Prostate gland (tissue), 2 donors: Measurements from ENCODE around the gene TMEM131.

Experiments used
- POLR2A ChIP-seq: fragments of 450-650 bp; IDR thresholded peaks from one replicate; pipeline ENCODE4 v1.6.1; 2016; ENCODE audit warnings: antibody characterized with exemption, mild to moderate bottlenecking
- POLR2AphosphoS5 ChIP-seq: sonication (generic); formaldehyde crosslinking; IDR thresholded peaks from one replicate; pipeline ENCODE4 v1.6.1; 2017; ENCODE audit warnings: antibody characterized with exemption
- TF ChIP-seq, protein P1 (sequence below), 4 experiments: fragments of 200-600 bp in 2 of 4; fragments of 450-650 bp in 2 of 4; sonication (generic) in 2 of 4; IDR thresholded peaks; 1 replicate in 3 of 4; 2 replicates in 1 of 4; pipeline ENCODE4 v1.5.1; 2016 to 2019; ENCODE audit warnings: antibody characterized with exemption in 4 of 4, mild to moderate bottlenecking in 2 of 4, moderate library complexity in 2 of 4

DNA sequence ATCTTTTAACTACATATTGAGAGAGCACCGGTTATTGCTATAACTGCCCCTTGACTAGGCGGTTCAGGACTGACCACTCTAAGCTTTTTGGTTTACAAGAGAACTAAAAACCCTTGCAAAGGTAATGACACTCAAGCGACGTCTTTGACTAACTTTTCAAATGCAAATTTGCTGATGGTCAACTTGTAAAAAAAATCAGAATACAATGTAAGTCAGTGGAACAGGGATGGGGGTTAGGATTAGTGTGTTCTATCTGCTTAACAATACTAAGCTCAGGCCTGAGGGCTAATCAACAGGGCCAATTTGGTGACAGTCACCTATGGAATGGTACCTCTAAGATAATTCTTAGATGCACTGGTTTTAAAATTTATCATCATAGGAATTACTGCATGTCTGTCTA, 225.3 kb downstream of the TMEM131 start:
- TF ChIP-seq, protein P1, sequence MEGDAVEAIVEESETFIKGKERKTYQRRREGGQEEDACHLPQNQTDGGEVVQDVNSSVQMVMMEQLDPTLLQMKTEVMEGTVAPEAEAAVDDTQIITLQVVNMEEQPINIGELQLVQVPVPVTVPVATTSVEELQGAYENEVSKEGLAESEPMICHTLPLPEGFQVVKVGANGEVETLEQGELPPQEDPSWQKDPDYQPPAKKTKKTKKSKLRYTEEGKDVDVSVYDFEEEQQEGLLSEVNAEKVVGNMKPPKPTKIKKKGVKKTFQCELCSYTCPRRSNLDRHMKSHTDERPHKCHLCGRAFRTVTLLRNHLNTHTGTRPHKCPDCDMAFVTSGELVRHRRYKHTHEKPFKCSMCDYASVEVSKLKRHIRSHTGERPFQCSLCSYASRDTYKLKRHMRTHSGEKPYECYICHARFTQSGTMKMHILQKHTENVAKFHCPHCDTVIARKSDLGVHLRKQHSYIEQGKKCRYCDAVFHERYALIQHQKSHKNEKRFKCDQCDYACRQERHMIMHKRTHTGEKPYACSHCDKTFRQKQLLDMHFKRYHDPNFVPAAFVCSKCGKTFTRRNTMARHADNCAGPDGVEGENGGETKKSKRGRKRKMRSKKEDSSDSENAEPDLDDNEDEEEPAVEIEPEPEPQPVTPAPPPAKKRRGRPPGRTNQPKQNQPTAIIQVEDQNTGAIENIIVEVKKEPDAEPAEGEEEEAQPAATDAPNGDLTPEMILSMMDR (IDR thresholded peaks at IDR 0.05): no peak
- TF ChIP-seq POLR2A (no peak), POLR2AphosphoS5 (no peak)
